Jurkat, Clone E6-1 (cell line): Measurements from ENCODE around the gene MTHFD2.
"Not testable (repeated sequence)": the region's sequence is repeated elsewhere in the genome, so short reads cannot be mapped to it uniquely, and the experiment has no call there.

Source experiments
- DNase-seq: peaks from one replicate; pipeline ENCODE4 v3.0.0-alpha.2; 2011; ENCODE audit warnings: low read depth, low spot score
- H3K4me3 ChIP-seq: 2 replicates; pipeline ENCODE4 v1.5.1; 2011; ENCODE audit warnings: mild to moderate bottlenecking, low read length, control low read depth, moderate library complexity

Gene MTHFD2

DNA sequence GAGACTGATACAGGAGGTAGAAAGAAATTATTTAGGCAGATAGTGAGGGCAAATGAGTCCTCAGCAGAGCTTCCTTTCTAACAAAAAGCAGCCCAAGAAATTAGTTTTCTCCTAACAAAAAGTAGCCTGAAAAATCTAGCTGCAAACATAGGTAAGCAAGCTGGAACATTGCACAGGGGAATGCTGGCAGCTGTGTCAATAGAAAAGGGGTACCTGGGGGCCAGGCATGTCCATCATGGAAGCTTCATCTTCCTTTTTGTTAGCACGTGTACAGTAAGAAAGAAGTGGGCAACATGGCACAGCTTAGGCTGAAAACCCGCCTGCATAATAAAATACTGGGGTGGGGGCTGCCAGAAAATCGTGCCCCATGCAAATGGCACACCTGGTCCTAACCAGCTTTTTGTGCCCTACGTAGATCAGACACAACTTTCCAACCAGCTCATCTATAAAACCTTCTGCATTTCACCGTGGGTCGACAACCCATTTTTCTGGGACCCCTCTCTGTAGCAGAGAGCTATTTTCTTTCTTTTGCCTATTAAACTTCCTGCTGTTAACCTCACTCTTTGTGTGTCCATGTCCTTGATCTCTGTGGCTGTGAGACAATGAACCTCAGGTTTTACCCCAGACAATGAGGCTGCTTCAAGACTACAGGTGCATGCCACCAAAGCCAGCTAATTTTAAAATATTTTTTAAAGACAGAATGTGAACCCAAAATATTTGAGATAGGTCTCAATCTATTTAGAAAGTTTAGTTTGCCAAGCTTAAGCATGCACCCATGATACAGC, 6.6 kb upstream of the MTHFD2 start:
- DNase-seq: peak; percentile 55
- no peak overlapping the region for H3K4me3 ChIP-seq

DNA sequence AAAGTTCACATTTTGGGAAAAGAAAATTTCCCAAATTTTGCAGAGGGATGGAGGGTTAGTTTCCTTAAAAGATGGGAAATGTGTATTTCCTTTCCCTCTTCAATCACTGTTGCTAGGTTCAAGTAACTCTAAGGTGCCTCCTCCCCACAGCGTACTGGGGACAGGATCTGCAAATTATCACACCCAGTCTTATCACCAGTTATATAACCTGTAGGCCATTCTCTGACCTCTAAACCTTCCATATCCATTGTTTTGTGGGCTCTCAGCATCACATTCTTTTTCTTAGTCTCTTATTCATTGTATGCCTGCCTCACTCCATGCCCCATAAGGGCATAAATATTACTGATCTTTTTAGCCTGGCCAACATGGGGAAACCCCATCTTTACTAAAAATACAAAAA, 3.6 kb upstream of the MTHFD2 start:
- no peak for DNase-seq
- H3K4me3 ChIP-seq: no peak overlapping the region

DNA sequence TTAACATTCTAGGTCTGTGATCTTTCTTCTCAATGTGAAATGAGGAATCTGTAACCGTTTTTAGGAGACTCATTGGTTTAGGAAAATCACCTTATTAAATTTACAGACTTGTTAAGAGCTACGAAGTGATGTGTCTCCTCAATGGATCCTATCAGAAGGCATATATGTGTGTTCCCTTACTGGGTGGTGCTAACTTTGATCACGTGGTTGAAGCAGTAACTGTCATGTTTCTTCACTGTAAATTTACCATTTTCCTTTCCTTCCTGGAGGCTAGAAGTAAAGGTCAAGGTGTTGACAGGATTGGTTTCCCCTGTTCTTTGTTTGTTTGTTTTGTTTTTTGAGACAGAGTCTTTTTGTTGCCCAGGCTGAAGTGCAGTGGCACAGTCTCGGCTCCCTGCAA, 1.4 kb upstream of the MTHFD2 start:
- DNase-seq: peak; percentile 31
- H3K4me3 ChIP-seq: no peak overlapping the region

DNA sequence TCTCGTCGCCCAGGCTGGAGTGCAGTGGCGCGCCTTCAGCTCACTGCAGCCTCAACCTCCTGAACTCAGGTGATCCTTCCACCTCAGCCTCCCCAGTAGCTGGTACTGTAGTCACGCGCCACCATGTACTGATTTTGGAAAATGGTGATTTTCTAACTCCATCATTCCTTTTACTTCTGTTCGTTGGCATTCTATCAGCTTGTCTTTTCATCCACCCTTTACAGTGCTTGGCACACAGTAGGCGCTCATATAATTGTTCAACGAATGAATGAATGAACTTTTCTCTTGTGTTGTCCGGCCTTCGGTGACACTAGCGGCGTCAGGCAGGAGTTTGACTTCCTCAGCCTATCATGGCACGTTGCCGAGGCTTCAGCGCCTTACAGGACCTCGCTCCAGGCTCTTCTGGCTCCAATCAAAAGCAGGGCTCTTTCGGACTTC, 373 bp upstream of the MTHFD2 start:
- H3K4me3 ChIP-seq: peak overlapping the region; percentile 71
- DNase-seq: no peak

DNA sequence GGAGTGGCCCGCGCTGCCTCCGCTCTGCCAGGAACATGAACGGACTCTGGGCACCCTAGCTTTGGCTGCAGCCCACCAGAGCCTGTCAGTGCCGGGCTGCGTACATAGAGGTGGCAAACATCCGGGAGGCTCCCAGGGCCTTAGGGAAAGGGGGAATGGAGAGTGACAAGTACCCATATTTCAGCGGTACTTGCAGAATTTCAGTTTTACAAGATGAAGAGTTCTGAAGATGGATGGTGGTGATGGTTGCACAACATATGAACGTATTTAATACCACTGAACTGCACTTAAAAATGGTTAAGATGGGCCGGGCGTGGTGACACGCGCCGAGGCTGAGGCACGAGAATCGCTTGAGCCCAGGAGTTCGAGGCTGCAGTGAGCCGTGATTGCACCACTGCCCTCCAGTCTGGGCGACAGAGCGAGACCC, 873 bp downstream of the MTHFD2 start:
- DNase-seq: no peak
- peak overlapping the region; percentile 71 for H3K4me3 ChIP-seq

DNA sequence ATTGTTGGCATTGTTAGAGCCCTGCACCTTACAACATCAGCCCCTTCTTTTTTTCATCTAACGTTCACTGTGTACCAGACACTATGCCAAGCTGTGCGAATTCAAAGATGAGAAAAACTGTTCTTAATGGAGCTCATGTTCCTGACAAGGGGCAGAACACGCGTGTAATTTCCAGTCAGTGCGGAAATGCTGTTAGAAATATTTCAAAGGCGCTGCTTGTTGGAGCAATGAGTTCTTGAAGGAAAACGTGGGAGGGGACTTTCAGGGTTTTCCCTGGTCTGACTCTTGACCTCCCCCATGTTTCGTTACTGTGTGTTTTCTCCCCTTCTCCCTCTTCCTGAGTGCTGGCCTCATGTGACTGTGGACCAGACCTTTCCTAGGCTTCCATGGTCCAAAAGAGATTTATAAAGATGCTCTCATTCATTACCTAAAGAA, 1.5 kb downstream of the MTHFD2 start:
- H3K4me3 ChIP-seq: peak overlapping the region; percentile 71
- DNase-seq: no peak

DNA sequence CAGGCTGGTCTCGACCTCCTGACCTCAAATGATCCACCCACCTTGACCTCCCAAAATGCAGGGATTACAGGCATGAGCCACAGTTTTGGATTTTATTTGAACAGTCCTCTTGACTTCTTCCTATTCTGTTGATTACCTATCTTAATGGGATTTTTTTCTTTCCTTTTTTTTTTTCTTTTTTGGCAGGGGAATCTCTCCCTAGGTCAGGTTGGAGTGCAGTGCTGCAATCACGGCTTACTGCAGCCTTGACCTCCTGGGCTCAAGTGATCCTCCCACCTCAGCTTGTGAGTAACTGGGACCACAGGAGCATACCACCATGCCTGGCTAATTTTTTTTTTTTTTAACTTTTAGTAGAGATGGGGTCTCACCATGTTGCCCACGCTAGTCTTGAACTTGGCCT, 2.8 kb downstream of the MTHFD2 start:
- no peak overlapping the region for H3K4me3 ChIP-seq
- no peak for DNase-seq

DNA sequence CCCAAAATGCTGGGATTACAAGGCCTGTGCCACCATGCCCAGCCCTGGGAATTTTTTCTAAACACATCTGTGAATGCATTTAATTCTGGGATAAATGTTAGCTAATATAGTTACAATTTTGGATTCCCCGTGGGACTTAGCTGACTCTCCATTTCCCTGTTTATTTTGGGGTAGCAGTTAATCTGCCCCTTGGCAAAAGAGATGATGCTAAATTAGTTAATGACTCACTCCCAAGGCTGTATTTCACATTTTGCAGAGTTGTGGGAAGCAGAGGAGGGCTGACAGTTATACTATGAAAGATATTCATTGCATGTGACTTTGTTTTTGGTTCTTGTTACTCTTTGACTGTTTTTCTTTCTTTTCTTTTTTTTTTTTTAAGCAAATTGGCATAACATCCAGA, 3.2 kb downstream of the MTHFD2 start:
- H3K4me3 ChIP-seq: no peak overlapping the region

DNA sequence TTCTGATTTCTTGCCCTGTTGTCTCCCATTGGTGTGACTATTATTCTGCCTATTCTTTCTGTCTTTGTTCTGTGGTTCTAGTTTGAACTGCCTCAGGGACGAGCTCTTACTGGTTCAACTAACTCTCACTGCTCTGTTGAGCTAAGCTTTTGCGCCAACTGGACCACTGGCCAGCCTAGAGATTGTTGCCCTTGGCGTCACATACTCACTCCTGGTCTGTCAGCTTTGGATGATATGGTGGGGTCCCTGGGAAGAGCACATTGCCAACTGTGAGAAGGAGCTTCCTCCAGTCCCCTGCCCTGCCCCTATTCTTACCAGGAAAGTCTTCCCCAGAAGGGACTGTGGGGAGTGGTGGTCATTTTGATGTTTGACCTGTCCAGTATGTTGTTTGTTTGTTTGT, 6.0 kb downstream of the MTHFD2 start:
- no peak for DNase-seq
- H3K4me3 ChIP-seq: no peak overlapping the region

More for the DNA sequence above, 3.2 kb downstream of the MTHFD2 start:
- DNase-seq: no peak

DNA sequence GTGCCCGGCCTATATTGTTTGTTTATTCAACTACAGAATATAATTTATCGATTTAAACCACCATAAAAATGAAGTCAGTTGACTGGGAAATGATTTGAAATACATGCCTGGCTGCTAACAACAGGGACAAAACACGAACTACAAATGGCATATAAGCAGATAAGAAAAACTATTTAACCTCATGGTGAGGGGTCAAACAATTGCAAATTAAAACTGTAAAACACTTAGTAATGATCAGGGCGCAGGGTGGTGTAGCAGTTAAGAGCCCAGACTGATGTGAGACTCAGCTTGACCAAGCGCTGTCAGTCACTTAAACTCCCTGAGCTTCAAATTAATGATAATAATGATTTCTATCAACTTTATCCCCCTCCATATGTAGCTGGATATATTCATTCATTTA, 6.7 kb downstream of the MTHFD2 start:
- DNase-seq: no peak

DNA sequence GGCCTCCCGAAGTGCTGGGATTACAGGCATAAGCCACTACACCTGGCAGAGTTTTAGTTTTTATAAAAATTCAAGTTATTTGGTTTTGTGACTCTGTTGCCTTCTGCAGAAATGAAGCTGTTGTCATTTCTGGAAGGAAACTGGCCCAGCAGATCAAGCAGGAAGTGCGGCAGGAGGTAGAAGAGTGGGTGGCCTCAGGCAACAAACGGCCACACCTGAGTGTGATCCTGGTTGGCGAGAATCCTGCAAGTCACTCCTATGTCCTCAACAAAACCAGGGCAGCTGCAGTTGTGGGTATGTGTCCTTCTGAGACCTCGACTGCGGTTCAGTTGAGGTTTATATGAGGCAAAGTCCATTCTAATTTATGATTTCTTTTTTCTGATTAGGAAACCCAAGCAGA, 7.2 kb downstream of the MTHFD2 start:
- DNase-seq: no peak
- H3K4me3 ChIP-seq: no peak overlapping the region

More for the DNA sequence above, 6.7 kb downstream of the MTHFD2 start:
- H3K4me3 ChIP-seq: no peak overlapping the region

DNA sequence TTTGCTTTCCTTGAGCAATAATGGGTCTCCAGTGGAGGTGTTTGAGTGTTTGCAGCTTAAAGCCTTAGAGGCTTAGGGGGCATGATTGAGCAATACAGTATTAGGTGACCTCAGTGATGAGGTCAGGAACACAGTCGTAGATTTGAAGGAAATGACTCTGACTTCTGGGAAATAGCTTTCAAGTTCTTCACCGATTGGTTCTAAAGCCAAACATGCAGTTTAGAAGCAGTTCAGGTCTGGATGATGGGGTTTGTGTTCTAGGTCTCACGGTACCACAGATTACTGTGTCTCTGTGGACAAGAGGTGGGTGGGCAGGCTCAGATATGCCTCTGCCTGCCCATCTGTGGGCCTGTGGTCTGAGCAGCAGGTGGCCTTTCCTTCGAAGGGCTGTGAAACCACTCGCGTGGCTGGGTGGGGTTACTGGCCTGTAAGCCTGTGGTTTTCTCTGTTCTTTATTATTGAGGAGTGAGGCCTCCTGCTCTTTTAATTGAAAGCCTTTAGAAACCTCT, 7.8 kb downstream of the MTHFD2 start:
- no peak for DNase-seq
- H3K4me3 ChIP-seq: no peak overlapping the region

DNA sequence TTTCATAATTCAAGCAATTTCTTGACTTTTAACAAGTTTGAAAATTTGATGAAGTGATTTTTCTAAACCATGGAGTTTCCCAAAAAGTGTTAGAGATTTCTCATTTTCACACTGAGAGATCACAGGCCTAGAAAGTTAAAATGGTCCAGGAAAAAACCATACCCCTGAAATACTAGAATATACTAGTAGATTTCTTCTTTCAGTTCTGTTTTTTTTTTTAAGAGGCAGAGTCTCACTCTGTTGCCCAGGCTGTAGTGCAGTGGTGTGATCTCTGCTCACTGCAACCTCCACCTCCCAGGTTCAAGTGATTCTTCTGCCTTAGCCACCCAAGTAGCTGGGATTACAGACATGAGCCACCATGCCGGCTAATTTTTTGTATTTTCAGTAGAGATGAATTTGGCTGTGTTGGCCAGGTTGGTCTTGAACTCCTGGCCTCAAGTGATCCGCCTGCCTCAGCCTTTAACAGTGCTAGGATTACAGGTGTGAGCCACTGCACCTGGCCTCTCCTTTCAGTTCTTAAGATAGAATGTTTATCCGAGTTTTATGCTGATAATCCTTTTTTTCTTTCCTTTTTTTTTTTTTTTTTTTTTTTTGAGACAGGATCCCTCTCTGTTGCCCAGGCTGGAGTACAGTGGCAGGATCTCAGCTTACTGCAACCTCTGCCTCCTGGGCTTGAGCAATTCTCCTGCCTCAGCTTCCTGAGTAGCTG, 14.4 kb downstream of the MTHFD2 start:
- DNase-seq: no peak
- H3K4me3 ChIP-seq: no peak overlapping the region

DNA sequence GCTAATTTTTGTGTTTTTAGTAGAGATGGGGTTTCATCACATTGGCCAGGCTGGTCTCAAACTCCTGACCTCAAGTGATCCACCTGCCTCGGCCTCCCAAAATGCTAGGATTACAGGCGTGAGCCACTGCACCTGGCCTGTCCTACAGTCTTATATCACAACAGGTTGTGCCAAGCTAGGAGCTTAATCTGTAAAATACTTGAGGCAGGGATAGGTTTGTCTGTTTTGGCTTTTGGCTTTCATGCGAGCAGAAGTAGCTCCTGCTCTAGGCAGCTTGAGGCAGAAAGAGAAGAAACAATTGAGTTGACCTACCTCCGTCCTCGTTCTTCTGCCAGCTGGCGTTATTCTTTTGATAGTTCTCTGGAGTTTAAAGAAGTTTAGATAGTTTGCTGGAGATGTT, 17.4 kb downstream of the MTHFD2 start:
- DNase-seq, H3K4me3 ChIP-seq: not testable (repeated sequence)

DNA sequence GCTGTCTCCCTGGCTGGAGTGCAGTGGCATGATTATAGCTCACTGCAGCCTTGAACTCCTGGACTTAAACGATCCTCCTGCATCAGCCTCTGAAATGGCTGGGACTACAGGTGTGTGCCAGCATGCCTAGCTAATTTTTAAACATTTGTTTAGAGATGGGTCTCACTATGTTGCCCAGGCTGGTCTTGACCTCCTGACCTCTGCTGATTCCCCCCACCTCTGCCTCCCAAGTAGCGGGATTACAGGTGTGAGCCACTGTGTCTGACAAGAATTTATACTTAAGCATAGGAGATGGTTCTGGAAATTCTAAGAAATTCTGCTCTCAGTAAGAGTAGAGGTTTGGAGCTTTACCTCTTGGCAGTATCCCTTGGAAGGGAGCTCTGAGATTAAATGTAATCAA, 18.2 kb downstream of the MTHFD2 start:
- no peak overlapping the region for H3K4me3 ChIP-seq
- DNase-seq: no peak

DNA sequence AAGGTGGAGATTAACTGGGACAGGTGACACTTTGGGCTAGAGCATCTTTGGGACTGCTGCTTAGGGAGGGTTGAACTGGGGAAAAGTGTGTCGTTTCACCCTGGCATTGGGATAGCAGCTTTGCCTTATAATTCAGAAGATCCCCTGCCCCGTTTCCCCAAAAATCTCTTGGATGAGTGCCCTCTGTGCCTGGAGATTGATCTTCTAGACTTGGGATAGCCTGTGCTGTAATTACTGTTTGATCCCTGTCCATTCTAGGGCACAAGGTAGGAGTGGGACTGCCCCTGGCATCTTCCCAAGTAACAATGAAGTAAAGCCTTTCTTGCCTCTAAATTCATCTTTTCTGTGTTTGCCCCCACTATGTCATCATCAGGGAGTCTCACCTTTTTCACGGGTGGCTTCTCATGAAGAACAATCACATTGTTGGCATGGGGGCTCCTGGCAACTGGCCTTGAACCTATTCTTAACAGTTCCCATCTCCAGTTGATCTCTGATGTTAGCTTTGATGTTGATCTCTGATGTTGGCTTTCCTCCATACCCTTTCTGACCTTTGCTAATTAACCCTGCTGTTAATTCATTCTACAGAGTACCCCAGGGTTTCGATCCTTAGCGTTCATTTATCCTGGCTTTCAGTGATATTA, 21.6 kb downstream of the MTHFD2 start:
- H3K4me3 ChIP-seq: no peak overlapping the region
- DNase-seq: no peak

DNA sequence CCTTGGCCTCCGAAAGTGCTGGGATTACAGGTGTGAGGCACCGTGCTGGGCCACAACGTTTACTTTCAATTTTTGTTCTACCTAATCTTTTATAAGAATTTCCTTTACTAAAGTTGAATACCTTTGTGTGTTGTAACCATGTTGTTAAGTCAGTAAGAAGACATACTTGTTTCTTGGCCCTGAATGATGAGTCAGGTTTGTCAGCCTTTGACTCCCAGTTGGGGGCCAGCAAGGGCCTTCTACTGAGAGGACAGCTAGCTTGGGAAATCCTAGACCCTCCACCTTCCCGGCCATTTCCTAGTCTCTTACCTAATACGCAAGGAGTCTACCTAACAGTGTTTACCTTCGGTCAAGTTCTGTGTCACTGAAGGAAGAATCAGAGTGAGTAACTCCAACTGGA, 22.7 kb downstream of the MTHFD2 start:
- no peak overlapping the region for H3K4me3 ChIP-seq
- DNase-seq: no peak

DNA sequence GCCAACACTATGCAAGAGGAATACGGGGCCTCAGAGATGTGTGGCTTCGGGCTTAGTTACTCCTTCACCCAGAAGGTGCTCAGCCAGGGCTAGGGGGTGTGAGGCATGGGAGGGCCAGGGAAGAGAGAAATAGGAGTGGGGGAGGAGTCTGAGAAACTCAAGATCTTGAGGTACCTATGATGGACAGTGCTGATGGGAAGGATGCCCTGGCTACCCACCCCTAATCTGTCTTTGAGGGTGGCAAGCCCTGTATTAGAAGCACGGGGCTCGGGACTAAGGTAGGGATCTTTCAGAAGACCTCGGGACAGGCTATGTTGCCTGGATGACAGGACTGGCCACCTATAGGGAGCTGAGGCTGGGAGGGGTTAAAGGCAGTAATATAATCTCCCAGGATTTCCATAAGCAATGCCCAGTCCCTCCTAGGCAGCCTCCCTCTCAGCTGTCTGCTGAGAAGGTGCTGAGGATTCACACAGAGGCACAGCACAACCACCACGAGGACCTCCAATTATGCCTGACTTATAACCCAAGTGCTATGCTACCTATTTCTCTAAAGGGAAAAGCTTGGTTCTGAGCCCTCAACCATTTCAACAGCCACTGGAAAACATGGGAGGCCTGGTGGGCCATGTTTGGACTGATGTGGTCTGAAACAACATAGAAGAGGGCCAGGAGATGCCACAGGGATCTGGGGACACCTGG, 23.3 kb downstream of the MTHFD2 start:
- DNase-seq: no peak
- H3K4me3 ChIP-seq: no peak overlapping the region

DNA sequence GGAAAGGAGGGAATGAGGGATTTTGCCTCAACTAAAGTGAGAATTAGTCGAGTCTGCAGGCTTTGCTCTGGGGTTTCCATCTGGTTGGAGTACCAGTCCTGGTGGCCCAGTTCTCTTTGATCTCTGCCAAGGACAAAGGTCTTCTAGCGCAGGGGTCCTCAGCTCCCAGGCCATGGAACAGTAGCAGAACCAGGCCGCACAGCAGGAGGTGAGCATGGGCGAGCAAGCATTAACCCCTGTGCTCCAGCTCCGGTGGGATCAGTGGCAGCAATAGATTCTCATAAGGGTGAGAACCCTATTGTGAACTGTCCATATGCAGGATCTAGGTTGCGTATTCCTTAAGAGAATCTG, 23.9 kb downstream of the MTHFD2 start:
- H3K4me3 ChIP-seq: no peak overlapping the region
- no peak for DNase-seq
